ENCODE results near the gene ETS1. TPM values are rescaled to one million over a fixed set of nuclear protein-coding genes. Genes with fewer than 3 reads are reported as not detected.

ETS1 gene
- total and polyA plus RNA-seq, 2 experiments from 2014 or later = 25.6 to 52.6 TPM

DNA sequence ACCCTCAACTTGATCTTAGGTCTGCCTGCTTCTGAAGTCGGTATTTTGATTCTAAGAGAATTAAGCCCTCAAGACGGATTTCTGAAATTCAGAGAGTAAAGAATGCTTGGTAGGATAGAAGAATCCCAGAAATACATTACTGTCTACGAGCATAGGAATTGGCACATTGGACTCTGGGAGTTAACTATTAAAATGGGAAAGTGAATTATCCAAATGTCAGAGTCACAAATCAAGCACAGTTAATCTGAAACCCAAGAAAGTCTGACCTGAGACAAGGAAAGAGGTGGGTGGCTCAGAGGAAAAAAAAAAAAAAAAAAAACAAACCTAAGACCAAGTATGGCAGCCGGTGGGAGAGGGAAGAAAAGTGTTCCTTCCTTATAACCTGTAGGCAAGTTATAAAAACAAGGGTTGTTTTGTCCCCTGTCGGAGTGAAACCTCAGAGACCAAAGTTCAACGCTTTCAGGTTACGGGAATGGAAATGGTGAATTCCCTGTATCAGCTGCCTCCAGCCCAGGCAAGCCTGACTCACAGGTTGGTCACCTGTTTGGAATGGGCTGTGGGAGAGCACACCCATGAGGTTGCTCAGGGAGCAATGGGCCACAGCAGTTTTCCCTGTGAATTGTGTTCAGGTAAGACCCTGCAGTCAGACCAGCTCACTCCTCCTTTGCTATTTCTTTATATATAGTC is 139.0 kb downstream of the ETS1 start:
- H2AFZ ChIP-seq = no peak overlapping the region
- no peak overlapping the region for H3K27ac ChIP-seq (ENCODE audit: low read depth)

More for the DNA sequence above, 139.0 kb downstream of the ETS1 start:
- Histone ChIP-seq H3F3A (replicated peaks; ENCODE audit: low read depth) (no peaks in the 10 kb centered on the region), H3K27me3 (ENCODE audit: insufficient read depth) (no peaks in the 10 kb centered on the region), H3K4me3 (no peak overlapping the region), H3K9me2 (ENCODE audit: insufficient read depth) (no peaks in the 10 kb centered on the region), H3K36me3 (ENCODE audit: insufficient read depth) (no peaks in the 10 kb centered on the region), H3K4me1 (ENCODE audit: insufficient read depth) (no peaks in the 10 kb centered on the region), H3K4me2 (no peak overlapping the region), H4K20me1 (replicated peaks; ENCODE audit: insufficient read depth) (no peaks in the 10 kb centered on the region), H3K79me2 (replicated peaks; ENCODE audit: insufficient read depth) (no peaks in the 10 kb centered on the region)
- Mint-ChIP-seq H3K4me1 (no peaks in the 10 kb centered on the region), H3K9me3 (peaks cover 7% of the 10 kb centered on the region; the same call in 2 of the 3 replicates), H3K27ac (no peak overlapping the region), H3K27me3 (ENCODE audit: insufficient read depth, low read depth, poor library complexity) (peaks cover 2% of the 10 kb centered on the region), H3K4me3 (no peak overlapping the region), H3K36me3 (ENCODE audit: low read depth) (no peaks in the 10 kb centered on the region)
- DNase-seq (ENCODE audit: low spot score) (peak; percentile 11), ATAC-seq (peak; percentile 69)
- TF ChIP-seq, protein P1, sequence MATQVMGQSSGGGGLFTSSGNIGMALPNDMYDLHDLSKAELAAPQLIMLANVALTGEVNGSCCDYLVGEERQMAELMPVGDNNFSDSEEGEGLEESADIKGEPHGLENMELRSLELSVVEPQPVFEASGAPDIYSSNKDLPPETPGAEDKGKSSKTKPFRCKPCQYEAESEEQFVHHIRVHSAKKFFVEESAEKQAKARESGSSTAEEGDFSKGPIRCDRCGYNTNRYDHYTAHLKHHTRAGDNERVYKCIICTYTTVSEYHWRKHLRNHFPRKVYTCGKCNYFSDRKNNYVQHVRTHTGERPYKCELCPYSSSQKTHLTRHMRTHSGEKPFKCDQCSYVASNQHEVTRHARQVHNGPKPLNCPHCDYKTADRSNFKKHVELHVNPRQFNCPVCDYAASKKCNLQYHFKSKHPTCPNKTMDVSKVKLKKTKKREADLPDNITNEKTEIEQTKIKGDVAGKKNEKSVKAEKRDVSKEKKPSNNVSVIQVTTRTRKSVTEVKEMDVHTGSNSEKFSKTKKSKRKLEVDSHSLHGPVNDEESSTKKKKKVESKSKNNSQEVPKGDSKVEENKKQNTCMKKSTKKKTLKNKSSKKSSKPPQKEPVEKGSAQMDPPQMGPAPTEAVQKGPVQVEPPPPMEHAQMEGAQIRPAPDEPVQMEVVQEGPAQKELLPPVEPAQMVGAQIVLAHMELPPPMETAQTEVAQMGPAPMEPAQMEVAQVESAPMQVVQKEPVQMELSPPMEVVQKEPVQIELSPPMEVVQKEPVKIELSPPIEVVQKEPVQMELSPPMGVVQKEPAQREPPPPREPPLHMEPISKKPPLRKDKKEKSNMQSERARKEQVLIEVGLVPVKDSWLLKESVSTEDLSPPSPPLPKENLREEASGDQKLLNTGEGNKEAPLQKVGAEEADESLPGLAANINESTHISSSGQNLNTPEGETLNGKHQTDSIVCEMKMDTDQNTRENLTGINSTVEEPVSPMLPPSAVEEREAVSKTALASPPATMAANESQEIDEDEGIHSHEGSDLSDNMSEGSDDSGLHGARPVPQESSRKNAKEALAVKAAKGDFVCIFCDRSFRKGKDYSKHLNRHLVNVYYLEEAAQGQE (IDR thresholded peaks at IDR 0.05; ENCODE audit: unreplicated experiment) = no peak
- TF ChIP-seq STAT1 (IDR thresholded peaks at IDR 0.05; ENCODE audit: unreplicated experiment) (no peak), CREB1 (CRISPR knock-in tag; IDR thresholded peaks at IDR 0.05; ENCODE audit: low read depth) (no peak), ZNF331 (CRISPR knock-in tag; IDR thresholded peaks at IDR 0.05; ENCODE audit: low read depth) (no peak), EZH2 (IDR thresholded peaks at IDR 0.05; ENCODE audit: low read depth, unreplicated experiment) (no peak)
- TF ChIP-seq, protein P2, sequence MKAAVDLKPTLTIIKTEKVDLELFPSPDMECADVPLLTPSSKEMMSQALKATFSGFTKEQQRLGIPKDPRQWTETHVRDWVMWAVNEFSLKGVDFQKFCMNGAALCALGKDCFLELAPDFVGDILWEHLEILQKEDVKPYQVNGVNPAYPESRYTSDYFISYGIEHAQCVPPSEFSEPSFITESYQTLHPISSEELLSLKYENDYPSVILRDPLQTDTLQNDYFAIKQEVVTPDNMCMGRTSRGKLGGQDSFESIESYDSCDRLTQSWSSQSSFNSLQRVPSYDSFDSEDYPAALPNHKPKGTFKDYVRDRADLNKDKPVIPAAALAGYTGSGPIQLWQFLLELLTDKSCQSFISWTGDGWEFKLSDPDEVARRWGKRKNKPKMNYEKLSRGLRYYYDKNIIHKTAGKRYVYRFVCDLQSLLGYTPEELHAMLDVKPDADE (IDR thresholded peaks at IDR 0.05) = no peak
- TF ChIP-seq, protein P3, sequence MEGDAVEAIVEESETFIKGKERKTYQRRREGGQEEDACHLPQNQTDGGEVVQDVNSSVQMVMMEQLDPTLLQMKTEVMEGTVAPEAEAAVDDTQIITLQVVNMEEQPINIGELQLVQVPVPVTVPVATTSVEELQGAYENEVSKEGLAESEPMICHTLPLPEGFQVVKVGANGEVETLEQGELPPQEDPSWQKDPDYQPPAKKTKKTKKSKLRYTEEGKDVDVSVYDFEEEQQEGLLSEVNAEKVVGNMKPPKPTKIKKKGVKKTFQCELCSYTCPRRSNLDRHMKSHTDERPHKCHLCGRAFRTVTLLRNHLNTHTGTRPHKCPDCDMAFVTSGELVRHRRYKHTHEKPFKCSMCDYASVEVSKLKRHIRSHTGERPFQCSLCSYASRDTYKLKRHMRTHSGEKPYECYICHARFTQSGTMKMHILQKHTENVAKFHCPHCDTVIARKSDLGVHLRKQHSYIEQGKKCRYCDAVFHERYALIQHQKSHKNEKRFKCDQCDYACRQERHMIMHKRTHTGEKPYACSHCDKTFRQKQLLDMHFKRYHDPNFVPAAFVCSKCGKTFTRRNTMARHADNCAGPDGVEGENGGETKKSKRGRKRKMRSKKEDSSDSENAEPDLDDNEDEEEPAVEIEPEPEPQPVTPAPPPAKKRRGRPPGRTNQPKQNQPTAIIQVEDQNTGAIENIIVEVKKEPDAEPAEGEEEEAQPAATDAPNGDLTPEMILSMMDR (conservative IDR thresholded peaks at IDR 0.05; ENCODE audit: low read depth in 2 of 2) = peak in 1 of 2 experiments; percentile 28; a peak in 2 of 4 replicates
